SK-N-MC (cell line): ENCODE results near the gene FLG.

ENCODE experiments used
- EZH2 ChIP-seq: fragments of 200-600 bp; sonication (generic); IDR thresholded peaks from one replicate; pipeline ENCODE4 v1.6.1; 2017; ENCODE audit warnings: antibody characterized with exemption
- POLR2AphosphoS5 ChIP-seq: IDR thresholded peaks from 2 replicates; pipeline ENCODE4 v1.6.1; 2012; ENCODE audit warnings: mild to moderate bottlenecking, low read depth, low read length, borderline replicate concordance

GRCh38 chr1:152374451-152374850 is 49.4 kb upstream of the FLG start:
- TF ChIP-seq POLR2AphosphoS5 (no peak), EZH2 (no peak)
